HG02885 (cell line): Measurements from ENCODE around the gene ATP9A.
"Not testable (repeated sequence)": the region's sequence is repeated elsewhere in the genome, so short reads cannot be mapped to it uniquely, and the experiment has no call there.

Experiments used
- ATAC-seq: cut with Tn5 transposase; IDR thresholded peaks from one replicate; pipeline ENCODE4 v1.9.1; 2021; ENCODE audit warnings: mild to moderate bottlenecking; ENCODE audit not compliant: unreplicated experiment, poor library complexity

Gene ATP9A

GRCh38 chr20:51665543-51666118 lies 102.6 kb downstream of the ATP9A start:
- ATAC-seq = no peak

- ATAC-seq = peak; percentile 55
Measured at GRCh38 chr20:51661609-51662178, 106.5 kb downstream of the ATP9A start.

- no peak for ATAC-seq
Measured at GRCh38 chr20:51660672-51661608, 107.2 kb downstream of the ATP9A start.

GRCh38 chr20:51659491-51660050 lies 108.6 kb downstream of the ATP9A start:
- no peak for ATAC-seq

- ATAC-seq = no peak
Measured at GRCh38 chr20:51656726-51657260, 111.4 kb downstream of the ATP9A start.

- ATAC-seq = not testable (repeated sequence)
Measured at GRCh38 chr20:51656089-51656488, 112.1 kb downstream of the ATP9A start.

GRCh38 chr20:51654495-51654894 lies 113.7 kb downstream of the ATP9A start:
- ATAC-seq = no peak

- ATAC-seq = no peak
Measured at GRCh38 chr20:51654060-51654459, 114.1 kb downstream of the ATP9A start.

- ATAC-seq = no peak
Measured at GRCh38 chr20:51653226-51653625, 115.0 kb downstream of the ATP9A start.

GRCh38 chr20:51651921-51652549 lies 116.2 kb downstream of the ATP9A start:
- ATAC-seq = no peak

- peak; percentile 50 for ATAC-seq
Measured at GRCh38 chr20:51650685-51651134, 117.5 kb downstream of the ATP9A start.

GRCh38 chr20:51648571-51648947 lies 119.6 kb downstream of the ATP9A start:
- ATAC-seq = no peak

- ATAC-seq = no peak
Measured at GRCh38 chr20:51647674-51648570, 120.3 kb downstream of the ATP9A start.

GRCh38 chr20:51643810-51644209 lies 124.4 kb downstream of the ATP9A start:
- not testable (repeated sequence) for ATAC-seq

GRCh38 chr20:51643390-51643789 lies 124.8 kb downstream of the ATP9A start:
- ATAC-seq = no peak

GRCh38 chr20:51641866-51642265 lies 126.3 kb downstream of the ATP9A start:
- no peak for ATAC-seq

GRCh38 chr20:51640743-51641142 lies 127.4 kb downstream of the ATP9A start:
- no peak for ATAC-seq

GRCh38 chr20:51639206-51639832 lies 128.9 kb downstream of the ATP9A start:
- ATAC-seq = peak; percentile 66

- no peak for ATAC-seq
Measured at GRCh38 chr20:51637241-51637640, 130.9 kb downstream of the ATP9A start.
